HEK293 (cell line): ENCODE data around the gene FLT4.
"Not testable (repeated sequence)": the region's sequence is repeated elsewhere in the genome, so short reads cannot be mapped to it uniquely, and the experiment has no call there.

ENCODE experiments used
- CTCF ChIA-PET: fragments of 350-600 bp; formaldehyde crosslinking; extraction: SDS; loops from one replicate; lab custom pipeline; 2021; ENCODE audit warnings: antibody characterized with exemption; lab: Yijun Ruan, JAX
- POLR2A ChIA-PET: fragments of 300-600 bp; formaldehyde crosslinking; extraction: SDS; loops from one replicate; lab custom pipeline; 2020; ENCODE audit warnings: antibody characterized with exemption, inconsistent platforms; lab: Yijun Ruan, JAX
- H3K27ac ChIP-seq: fragments of 200-500 bp; sonication (Bioruptor generic); 2 replicates; pipeline ENCODE4 v1.5.1; 2014; ENCODE audit warnings: low read depth, low read length, control low read depth, inconsistent platforms; ENCODE audit errors: extremely low read depth
- H3K36me3 ChIP-seq, 2 experiments: fragments of 200-500 bp in 1 of 2; sonication (Bioruptor generic) in 1 of 2; 1 replicate in 1 of 2; 2 replicates in 1 of 2; pipeline ENCODE4 v1.5.1; 2014 to 2017; ENCODE audit warnings: inconsistent platforms in 2 of 2, low read length in 2 of 2; ENCODE audit not compliant: control insufficient read depth in 2 of 2, insufficient read depth in 1 of 2
- H3K4me1 ChIP-seq: fragments of 200-500 bp; sonication (Bioruptor generic); 2 replicates; pipeline ENCODE4 v1.5.1; 2014; ENCODE audit warnings: mild to moderate bottlenecking, low read length, inconsistent platforms; ENCODE audit not compliant: control insufficient read depth, insufficient read depth
- H3K4me3 ChIP-seq: 2 replicates; pipeline ENCODE4 v1.5.1; 2011; ENCODE audit warnings: low read depth, mild to moderate bottlenecking, control low read depth, low read length, moderate library complexity
- H3K9me3 ChIP-seq: fragments of 200-500 bp; sonication (Bioruptor generic); 2 replicates; pipeline ENCODE4 v1.5.1; 2014; ENCODE audit warnings: low read depth, low read length, inconsistent platforms; ENCODE audit not compliant: control insufficient read depth, insufficient read depth
- GLIS1 ChIP-seq: fragments of 450-650 bp; formaldehyde crosslinking; IDR thresholded peaks from 2 replicates; pipeline ENCODE4 v1.5.1; 2016; ENCODE audit warnings: missing biosample characterization, missing genetic modification characterization
- OVOL3 ChIP-seq: fragments of 450-650 bp; formaldehyde crosslinking; IDR thresholded peaks from 2 replicates; pipeline ENCODE4 v1.5.1; 2016; ENCODE audit warnings: missing biosample characterization, missing genetic modification characterization
- REPIN1 ChIP-seq: fragments of 450-650 bp; formaldehyde crosslinking; IDR thresholded peaks from 2 replicates; pipeline ENCODE4 v1.5.1; 2017; ENCODE audit warnings: missing biosample characterization, missing genetic modification characterization, low read depth
- SP7 ChIP-seq: fragments of 450-650 bp; formaldehyde crosslinking; IDR thresholded peaks from 2 replicates; pipeline ENCODE4 v1.5.1; 2016; ENCODE audit warnings: missing biosample characterization, missing genetic modification characterization
- ZNF184 ChIP-seq: fragments of 450-650 bp; IDR thresholded peaks from 2 replicates; pipeline ENCODE4 v1.5.1; 2018; ENCODE audit warnings: missing biosample characterization, mild to moderate bottlenecking, missing genetic modification characterization
- ZNF214 ChIP-seq: fragments of 450-650 bp; formaldehyde crosslinking; IDR thresholded peaks from 2 replicates; pipeline ENCODE4 v1.5.1; 2017; ENCODE audit warnings: missing biosample characterization, mild to moderate bottlenecking, missing genetic modification characterization, borderline replicate concordance
- ZNF223 ChIP-seq: fragments of 450-650 bp; formaldehyde crosslinking; IDR thresholded peaks from 2 replicates; pipeline ENCODE4 v1.5.1; 2016; ENCODE audit warnings: missing biosample characterization, missing genetic modification characterization
- ZNF350 ChIP-seq: fragments of 450-650 bp; formaldehyde crosslinking; IDR thresholded peaks from 2 replicates; pipeline ENCODE4 v1.5.0; 2017; ENCODE audit warnings: missing biosample characterization, mild to moderate bottlenecking, missing genetic modification characterization
- ZNF37A ChIP-seq: fragments of 450-650 bp; IDR thresholded peaks from 2 replicates; pipeline ENCODE4 v1.5.1; 2018; ENCODE audit warnings: missing biosample characterization, missing genetic modification characterization
- ZNF473 ChIP-seq: fragments of 450-650 bp; formaldehyde crosslinking; IDR thresholded peaks from 2 replicates; pipeline ENCODE4 v1.5.1; 2017; ENCODE audit warnings: missing biosample characterization, missing genetic modification characterization
- ZNF501 ChIP-seq: fragments of 450-650 bp; formaldehyde crosslinking; IDR thresholded peaks from 2 replicates; pipeline ENCODE4 v1.5.1; 2016; ENCODE audit warnings: missing biosample characterization, missing genetic modification characterization
- ZNF596 ChIP-seq: fragments of 450-650 bp; IDR thresholded peaks from 2 replicates; pipeline ENCODE4 v1.5.0; 2018; ENCODE audit warnings: missing biosample characterization, mild to moderate bottlenecking, missing genetic modification characterization, moderate library complexity
- ZNF677 ChIP-seq: fragments of 450-650 bp; IDR thresholded peaks from 2 replicates; pipeline ENCODE4 v1.5.0; 2018; ENCODE audit warnings: missing biosample characterization, mild to moderate bottlenecking, missing genetic modification characterization, moderate library complexity
- ZNF792 ChIP-seq: fragments of 450-650 bp; formaldehyde crosslinking; IDR thresholded peaks from 2 replicates; pipeline ENCODE4 v1.5.1; 2016; ENCODE audit warnings: missing biosample characterization, missing genetic modification characterization
- ZSCAN30 ChIP-seq: fragments of 450-650 bp; IDR thresholded peaks from 2 replicates; pipeline ENCODE4 v1.5.1; 2018; ENCODE audit warnings: missing biosample characterization, mild to moderate bottlenecking, missing genetic modification characterization, moderate library complexity
- TF ChIP-seq, protein P1 (sequence below): fragments of 450-650 bp; formaldehyde crosslinking; IDR thresholded peaks from 2 replicates; pipeline ENCODE4 v1.5.1; 2016; ENCODE audit warnings: missing biosample characterization, missing genetic modification characterization, borderline replicate concordance

FLT4 gene

DNA sequence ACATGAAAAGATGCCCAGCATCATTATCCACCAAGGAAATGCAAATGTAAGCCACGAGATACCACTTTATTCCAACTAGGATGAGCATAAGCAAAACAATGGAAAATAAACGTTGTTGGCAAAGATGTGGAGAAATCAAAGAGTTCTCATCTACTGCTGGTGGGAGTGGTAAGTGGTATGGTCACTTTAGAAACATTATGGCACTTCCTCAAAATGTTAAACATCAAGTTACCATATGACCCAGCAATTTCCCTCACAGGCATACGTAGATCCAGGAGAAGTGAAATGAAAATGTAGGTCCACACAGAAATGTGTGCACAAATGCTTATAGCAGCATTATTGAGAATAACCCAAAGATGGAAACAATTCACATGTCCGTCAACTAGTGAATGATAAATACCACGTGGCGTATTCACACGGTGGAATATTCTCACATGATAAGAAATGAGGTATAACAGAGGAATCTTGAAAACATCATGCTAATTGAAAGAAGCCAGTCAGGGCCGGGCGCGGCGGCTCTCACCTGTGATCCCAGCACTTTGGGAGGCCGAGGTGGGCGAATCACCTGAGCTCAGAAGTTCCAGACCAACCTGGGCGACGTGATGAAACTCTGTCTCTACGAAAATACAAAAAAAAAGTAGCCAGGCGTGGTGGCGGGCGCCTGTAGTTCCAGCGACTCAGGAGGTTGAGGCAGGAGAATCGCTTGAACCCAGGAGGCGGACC, 16.4 kb upstream of the FLT4 start:
- no peak for TF ChIP-seq ZNF677 (tag by site-specific recombination)

GRCh38 chr5:180658774-180659564, 9.6 kb upstream of the FLT4 start:
- Histone ChIP-seq H3K9me3 (no peaks in the 10 kb centered on the region), H3K36me3 (no peaks in the 10 kb centered on the region)
- TF ChIP-seq REPIN1 (tag by site-specific recombination) (no peak), ZNF350 (no peak), ZSCAN30 (tag by site-specific recombination) (no peak), ZNF792 (no peak), ZNF501 (tag by site-specific recombination) (no peak), ZNF214 (no peak), ZNF37A (tag by site-specific recombination) (no peak), SP7 (tag by site-specific recombination) (no peak), ZNF184 (tag by site-specific recombination) (no peak), ZNF473 (tag by site-specific recombination) (no peak), ZNF596 (tag by site-specific recombination) (no peak), GLIS1 (tag by site-specific recombination) (no peak)
- TF ChIP-seq, all 188 proteins: peak for 0
- POLR2A ChIA-PET: no interaction called here
- Histone ChIP-seq H3K4me3 (no peak overlapping the region), H3K4me1 (no peaks in the 10 kb centered on the region), H3K27ac (no peak overlapping the region)
- CTCF ChIA-PET: no interaction called here

More for the DNA sequence above, 16.4 kb upstream of the FLT4 start:
- Histone ChIP-seq H3K36me3 (no peaks in the 10 kb centered on the region), H3K4me3 (no peak overlapping the region), H3K4me1 (no peaks in the 10 kb centered on the region), H3K9me3 (no peaks in the 10 kb centered on the region), H3K27ac (no peak overlapping the region)
- CTCF ChIA-PET: interaction anchor here (0.7 to 1.5 kb wide), 3 partner anchors 47 to 537 kb away, joined by 3 to 10 read pairs (median 4); no protein-coding TSS in a partner anchor
- POLR2A ChIA-PET: no interaction called here

- CTCF ChIA-PET, H3K9me3 ChIP-seq, H3K4me1 ChIP-seq, H3K36me3 ChIP-seq, H3K27ac ChIP-seq, POLR2A ChIA-PET, H3K4me3 ChIP-seq: not testable (repeated sequence)
Measured at GRCh38 chr5:180655243-180655642, 5.8 kb upstream of the FLT4 start.

DNA sequence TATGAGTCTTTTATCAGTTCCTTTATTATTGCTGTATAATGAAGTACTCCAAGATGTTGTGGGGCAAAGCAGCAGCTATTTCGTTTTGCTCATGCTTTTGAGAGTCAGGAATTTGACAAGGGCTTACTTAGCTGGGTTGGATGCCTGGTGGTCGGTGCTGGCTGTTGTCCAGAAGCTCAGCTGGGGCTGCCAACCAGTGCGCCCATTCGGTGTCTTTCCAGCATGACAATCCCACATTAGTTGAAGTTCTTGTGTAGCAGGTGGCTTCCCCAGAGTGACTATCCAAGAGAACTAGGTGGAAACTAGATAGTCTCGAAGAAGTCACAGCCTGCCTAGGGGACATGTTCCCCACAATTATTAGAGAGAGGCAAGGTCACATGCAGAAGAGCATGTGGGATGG, 3.4 kb upstream of the FLT4 start:
- H3K4me1 ChIP-seq: peaks cover 2% of the 10 kb centered on the region; the same call in 1 of the 2 replicates
- CTCF ChIA-PET: no interaction called here
- no peaks in the 10 kb centered on the region for H3K36me3 ChIP-seq
- no peak overlapping the region for H3K27ac ChIP-seq
- H3K4me3 ChIP-seq: no peak overlapping the region
- no peaks in the 10 kb centered on the region for H3K9me3 ChIP-seq
- no peak for TF ChIP-seq ZNF223 (tag by site-specific recombination)
- no peak for TF ChIP-seq OVOL3
- TF ChIP-seq, protein P1, sequence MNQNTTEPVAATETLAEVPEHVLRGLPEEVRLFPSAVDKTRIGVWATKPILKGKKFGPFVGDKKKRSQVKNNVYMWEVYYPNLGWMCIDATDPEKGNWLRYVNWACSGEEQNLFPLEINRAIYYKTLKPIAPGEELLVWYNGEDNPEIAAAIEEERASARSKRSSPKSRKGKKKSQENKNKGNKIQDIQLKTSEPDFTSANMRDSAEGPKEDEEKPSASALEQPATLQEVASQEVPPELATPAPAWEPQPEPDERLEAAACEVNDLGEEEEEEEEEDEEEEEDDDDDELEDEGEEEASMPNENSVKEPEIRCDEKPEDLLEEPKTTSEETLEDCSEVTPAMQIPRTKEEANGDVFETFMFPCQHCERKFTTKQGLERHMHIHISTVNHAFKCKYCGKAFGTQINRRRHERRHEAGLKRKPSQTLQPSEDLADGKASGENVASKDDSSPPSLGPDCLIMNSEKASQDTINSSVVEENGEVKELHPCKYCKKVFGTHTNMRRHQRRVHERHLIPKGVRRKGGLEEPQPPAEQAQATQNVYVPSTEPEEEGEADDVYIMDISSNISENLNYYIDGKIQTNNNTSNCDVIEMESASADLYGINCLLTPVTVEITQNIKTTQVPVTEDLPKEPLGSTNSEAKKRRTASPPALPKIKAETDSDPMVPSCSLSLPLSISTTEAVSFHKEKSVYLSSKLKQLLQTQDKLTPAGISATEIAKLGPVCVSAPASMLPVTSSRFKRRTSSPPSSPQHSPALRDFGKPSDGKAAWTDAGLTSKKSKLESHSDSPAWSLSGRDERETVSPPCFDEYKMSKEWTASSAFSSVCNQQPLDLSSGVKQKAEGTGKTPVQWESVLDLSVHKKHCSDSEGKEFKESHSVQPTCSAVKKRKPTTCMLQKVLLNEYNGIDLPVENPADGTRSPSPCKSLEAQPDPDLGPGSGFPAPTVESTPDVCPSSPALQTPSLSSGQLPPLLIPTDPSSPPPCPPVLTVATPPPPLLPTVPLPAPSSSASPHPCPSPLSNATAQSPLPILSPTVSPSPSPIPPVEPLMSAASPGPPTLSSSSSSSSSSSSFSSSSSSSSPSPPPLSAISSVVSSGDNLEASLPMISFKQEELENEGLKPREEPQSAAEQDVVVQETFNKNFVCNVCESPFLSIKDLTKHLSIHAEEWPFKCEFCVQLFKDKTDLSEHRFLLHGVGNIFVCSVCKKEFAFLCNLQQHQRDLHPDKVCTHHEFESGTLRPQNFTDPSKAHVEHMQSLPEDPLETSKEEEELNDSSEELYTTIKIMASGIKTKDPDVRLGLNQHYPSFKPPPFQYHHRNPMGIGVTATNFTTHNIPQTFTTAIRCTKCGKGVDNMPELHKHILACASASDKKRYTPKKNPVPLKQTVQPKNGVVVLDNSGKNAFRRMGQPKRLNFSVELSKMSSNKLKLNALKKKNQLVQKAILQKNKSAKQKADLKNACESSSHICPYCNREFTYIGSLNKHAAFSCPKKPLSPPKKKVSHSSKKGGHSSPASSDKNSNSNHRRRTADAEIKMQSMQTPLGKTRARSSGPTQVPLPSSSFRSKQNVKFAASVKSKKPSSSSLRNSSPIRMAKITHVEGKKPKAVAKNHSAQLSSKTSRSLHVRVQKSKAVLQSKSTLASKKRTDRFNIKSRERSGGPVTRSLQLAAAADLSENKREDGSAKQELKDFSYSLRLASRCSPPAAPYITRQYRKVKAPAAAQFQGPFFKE (tag by site-specific recombination): no peak
- TF ChIP-seq, all 188 proteins: peak for 0
- POLR2A ChIA-PET: no interaction called here
